SK-N-SH (cell line): ENCODE data around the gene WIPI1. TPM values are rescaled to one million over a fixed set of nuclear protein-coding genes. Genes with fewer than 3 reads are reported as not detected.

Source experiments
- CTCF ChIA-PET: fragments of 300-600, 350-600 bp; formaldehyde crosslinking; extraction: SDS; loops from one replicate; lab custom pipeline; 2021; lab: Yijun Ruan, JAX
- POLR2A ChIA-PET: fragments of 350-600 bp; sonication (Branson Sonifier 250); formaldehyde crosslinking; extraction: SDS; loops from one replicate; lab custom pipeline; 2020; ENCODE audit warnings: antibody characterized with exemption, inconsistent platforms; lab: Yijun Ruan, JAX
- DNase-seq: peaks from one replicate; pipeline ENCODE4 v3.0.0; 2012
- H2AFZ ChIP-seq: fragments of 200-600 bp; sonication (generic); 2 replicates; pipeline ENCODE4 v1.8.1; 2016; ENCODE audit warnings: antibody characterized with exemption, mild to moderate bottlenecking, low read depth
- H3F3A ChIP-seq: fragments of 200-600 bp; sonication (generic); replicated peaks from 2 replicates; pipeline ENCODE3; 2016; ENCODE audit warnings: antibody characterized with exemption, mild to moderate bottlenecking; ENCODE audit not compliant: insufficient read depth
- H3K27ac ChIP-seq, 2 experiments: fragments of 200-500 bp in 1 of 2; fragments of 200-600 bp in 1 of 2; sonication (Bioruptor generic) in 1 of 2; sonication (generic), shearing (Covaris generic) in 1 of 2; 2 replicates each; pipeline versions ENCODE4 v1.5.1 to v1.6.1; 2014 to 2016; ENCODE audit warnings: low read depth in 2 of 2, inconsistent platforms in 1 of 2, low read length in 1 of 2, mild to moderate bottlenecking in 1 of 2, mixed read lengths in 1 of 2
- H3K27me3 ChIP-seq: fragments of 200-600 bp; sonication (generic), shearing (Covaris generic); 2 replicates; pipeline ENCODE4 v1.6.1; 2016; ENCODE audit warnings: mixed run types; ENCODE audit not compliant: insufficient read depth
- H3K36me3 ChIP-seq, 2 experiments: fragments of 200-500 bp in 1 of 2; fragments of 200-600 bp in 1 of 2; sonication (Bioruptor generic) in 1 of 2; sonication (generic) in 1 of 2; replicated peaks in 1 of 2; 2 replicates each; pipeline versions ENCODE3 to v1.5.1; 2014 to 2016; ENCODE audit warnings: low read length in 1 of 2, mild to moderate bottlenecking in 1 of 2; ENCODE audit not compliant: insufficient read depth in 2 of 2, control insufficient read depth in 1 of 2
- H3K4me1 ChIP-seq, 2 experiments: fragments of 200-500 bp in 1 of 2; fragments of 200-600 bp in 1 of 2; sonication (Bioruptor generic) in 1 of 2; sonication (generic), shearing (Covaris generic) in 1 of 2; 2 replicates each; pipeline versions ENCODE4 v1.5.1 to v1.6.1; 2014 to 2016; ENCODE audit warnings: low read depth in 1 of 2, low read length in 1 of 2, mixed run types in 1 of 2; ENCODE audit not compliant: insufficient read depth in 2 of 2, control insufficient read depth in 1 of 2
- H3K4me2 ChIP-seq: fragments of 200-600 bp; sonication (generic), shearing (Covaris generic); 2 replicates; pipeline ENCODE4 v1.6.1; 2017; ENCODE audit warnings: mixed run types
- H3K4me3 ChIP-seq, 2 experiments: fragments of 200-500 bp in 1 of 2; fragments of 200-600 bp in 1 of 2; sonication (Bioruptor generic) in 1 of 2; sonication (generic), shearing (Covaris generic) in 1 of 2; 2 replicates each; pipeline versions ENCODE4 v1.5.1 to v1.8.1; 2014 to 2016; ENCODE audit warnings: low read depth in 2 of 2, inconsistent platforms in 1 of 2, low read length in 1 of 2, mild to moderate bottlenecking in 1 of 2, mixed read lengths in 1 of 2, moderate library complexity in 1 of 2
- H3K79me2 ChIP-seq: fragments of 200-600 bp; sonication (generic); 2 replicates; pipeline ENCODE4 v1.8.1; 2017; ENCODE audit warnings: mild to moderate bottlenecking; ENCODE audit not compliant: insufficient read depth
- H3K9ac ChIP-seq: fragments of 200-600 bp; sonication (generic); 2 replicates; pipeline ENCODE4 v1.6.1; 2017; ENCODE audit warnings: mixed run types
- H3K9me2 ChIP-seq: fragments of 200-600 bp; sonication (generic); 2 replicates; pipeline ENCODE4 v1.6.1; 2017; ENCODE audit warnings: mixed run types
- H3K9me3 ChIP-seq: fragments of 200-600 bp; sonication (generic); 2 replicates; pipeline ENCODE4 v1.6.1; 2017; ENCODE audit warnings: mixed run types, mild to moderate bottlenecking, moderate library complexity
- H4K20me1 ChIP-seq: fragments of 200-600 bp; sonication (generic); 2 replicates; pipeline ENCODE4 v1.6.1; 2017; ENCODE audit warnings: mild to moderate bottlenecking, mixed run types; ENCODE audit not compliant: insufficient read depth
- ELF1 ChIP-seq: IDR thresholded peaks from 2 replicates; pipeline ENCODE4 v1.4.0; 2012
- EP300 ChIP-seq, 2 experiments: IDR thresholded peaks; 2 replicates each; pipeline versions ENCODE4 v1.4.0 to v1.6.1; 2012; ENCODE audit warnings: borderline replicate concordance in 1 of 2, low read depth in 1 of 2, low read length in 1 of 2
- EZH2phosphoT487 ChIP-seq: fragments of 200-600 bp; sonication (generic); IDR thresholded peaks from 2 replicates; pipeline ENCODE4 v1.6.1; 2017; ENCODE audit warnings: low read depth, mixed run types, mild to moderate bottlenecking, antibody characterized with exemption, moderate library complexity, borderline replicate concordance
- FOXJ3 ChIP-seq: sonication (generic); formaldehyde crosslinking; IDR thresholded peaks from 2 replicates; pipeline ENCODE4 v1.5.1; 2020; ENCODE audit warnings: mild to moderate bottlenecking, missing genetic modification reagents
- GATA2 ChIP-seq: sonication (generic); formaldehyde crosslinking; IDR thresholded peaks from 2 replicates; pipeline ENCODE4 v1.5.0; 2020; ENCODE audit warnings: mild to moderate bottlenecking, missing genetic modification reagents
- JUND ChIP-seq: IDR thresholded peaks from 2 replicates; pipeline ENCODE4 v1.4.0; 2012
- MAX ChIP-seq: IDR thresholded peaks from 2 replicates; pipeline ENCODE4 v1.4.0; 2012; ENCODE audit warnings: low read depth
- MEF2A ChIP-seq: IDR thresholded peaks from 2 replicates; pipeline ENCODE4 v1.4.0; 2012; ENCODE audit warnings: low read depth, borderline replicate concordance
- NFIC ChIP-seq: IDR thresholded peaks from 2 replicates; pipeline ENCODE4 v1.4.0; 2012; ENCODE audit warnings: borderline replicate concordance
- NRF1 ChIP-seq: IDR thresholded peaks from 2 replicates; pipeline ENCODE4 v1.6.1; 2012; ENCODE audit warnings: low read depth, mild to moderate bottlenecking, low read length
- POLR2AphosphoS5 ChIP-seq: IDR thresholded peaks from 2 replicates; pipeline ENCODE4 v1.6.1; 2012; ENCODE audit warnings: low read depth, low read length
- RAD21 ChIP-seq: IDR thresholded peaks from 2 replicates; pipeline ENCODE4 v1.6.1; 2012; ENCODE audit warnings: mild to moderate bottlenecking, low read length
- RCOR1 ChIP-seq: fragments of 150-350 bp; IDR thresholded peaks from 2 replicates; pipeline ENCODE4 v1.6.1; 2017; ENCODE audit warnings: antibody characterized with exemption, low read length
- REST ChIP-seq: IDR thresholded peaks from 2 replicates; pipeline ENCODE4 v1.6.1; 2012; ENCODE audit warnings: mild to moderate bottlenecking, low read depth, low read length, moderate library complexity
- RFX5 ChIP-seq: IDR thresholded peaks from 2 replicates; pipeline ENCODE4 v1.6.1; 2012; ENCODE audit warnings: mild to moderate bottlenecking, improper control_type of control experiment, low read length
- RXRA ChIP-seq: IDR thresholded peaks from 2 replicates; pipeline ENCODE4 v1.4.0; 2012; ENCODE audit warnings: low read depth, mild to moderate bottlenecking, borderline replicate concordance
- SIN3A ChIP-seq: IDR thresholded peaks from 2 replicates; pipeline ENCODE4 v1.6.1; 2012; ENCODE audit warnings: low read depth, mild to moderate bottlenecking, low read length, moderate library complexity, borderline replicate concordance
- WGBS: methylation state at CpG from one replicate; pipeline ENCODE4 v1.1.6; 2017; ENCODE audit warnings: low lambda C conversion rate; 5-methylcytosine and 5-hydroxymethylcytosine counted together
- polyA plus RNA-seq, 3 experiments: library from polyadenylated mRNA; depleted of rRNA; stranded (reverse); fragments of >200 nt; gene quantifications; 2 replicates each; pipeline ENCODE4 v1.2.3, GENCODE V29; 2012
- TF ChIP-seq, protein P1 (sequence below): fragments of 150-350 bp; IDR thresholded peaks from 2 replicates; pipeline ENCODE4 v1.6.1; 2017; ENCODE audit warnings: antibody characterized with exemption, low read length, low read depth, borderline replicate concordance

WIPI1 gene
- polyA plus RNA-seq, 1 of the 3 experiments (the other 2 are of a cell fraction), result 52.7 TPM

- Histone ChIP-seq H3K9me2 (no peaks in the 10 kb centered on the region), H3F3A (no peaks in the 10 kb centered on the region), H3K9me3 (no peaks in the 10 kb centered on the region), H3K9ac (no peak overlapping the region), H3K27ac (no peak overlapping the region), H3K4me1 (no peaks in the 10 kb centered on the region), H3K4me2 (no peak overlapping the region), H3K79me2 (no peaks in the 10 kb centered on the region), H2AFZ (no peak overlapping the region), H3K4me3 (no peak overlapping the region), H3K36me3 (peaks cover 49 to 62% of the 10 kb centered on the region in 2 experiments), H4K20me1 (no peaks in the 10 kb centered on the region), H3K27me3 (no peaks in the 10 kb centered on the region)
- WGBS, result 95% methylated on average over 11 of the region's 11 CpGs
- ChIA-PET CTCF (no interaction called here), POLR2A (no interaction called here)
- no peak for DNase-seq
- TF ChIP-seq EP300 (IDR thresholded peaks at IDR 0.05; ENCODE audit: borderline replicate concordance in 1 of 2, low read depth in 1 of 2, low read length in 1 of 2) (no peak), MEF2A (no peak), NFIC (no peak), RAD21 (no peak), SIN3A (no peak), EZH2phosphoT487 (no peak), RXRA (no peak), REST (no peak), RCOR1 (no peak), RFX5 (no peak), NRF1 (no peak), GATA2 (CRISPR knock-in tag) (no peak), MAX (no peak), FOXJ3 (CRISPR knock-in tag) (no peak), ELF1 (no peak), JUND (no peak), POLR2AphosphoS5 (no peak)
- TF ChIP-seq, protein P1, sequence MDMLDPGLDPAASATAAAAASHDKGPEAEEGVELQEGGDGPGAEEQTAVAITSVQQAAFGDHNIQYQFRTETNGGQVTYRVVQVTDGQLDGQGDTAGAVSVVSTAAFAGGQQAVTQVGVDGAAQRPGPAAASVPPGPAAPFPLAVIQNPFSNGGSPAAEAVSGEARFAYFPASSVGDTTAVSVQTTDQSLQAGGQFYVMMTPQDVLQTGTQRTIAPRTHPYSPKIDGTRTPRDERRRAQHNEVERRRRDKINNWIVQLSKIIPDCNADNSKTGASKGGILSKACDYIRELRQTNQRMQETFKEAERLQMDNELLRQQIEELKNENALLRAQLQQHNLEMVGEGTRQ, result no peak
These were observed 27.4 kb downstream of the WIPI1 start for GRCh38 chr17:68429881-68430280.
